NOMO-1 treated with DMSO at 0.1 percent for 48 hours (cell line): ENCODE results near the gene GCGR.
"Not testable (repeated sequence)": the region's sequence is repeated elsewhere in the genome, so short reads cannot be mapped to it uniquely, and the experiment has no call there.

ENCODE experiments used
- DNase-seq: peaks from one replicate; lab custom pipeline; 2025; ENCODE audit not compliant: unreplicated experiment; lab: John Stamatoyannopoulos, UW

GCGR gene

DNA sequence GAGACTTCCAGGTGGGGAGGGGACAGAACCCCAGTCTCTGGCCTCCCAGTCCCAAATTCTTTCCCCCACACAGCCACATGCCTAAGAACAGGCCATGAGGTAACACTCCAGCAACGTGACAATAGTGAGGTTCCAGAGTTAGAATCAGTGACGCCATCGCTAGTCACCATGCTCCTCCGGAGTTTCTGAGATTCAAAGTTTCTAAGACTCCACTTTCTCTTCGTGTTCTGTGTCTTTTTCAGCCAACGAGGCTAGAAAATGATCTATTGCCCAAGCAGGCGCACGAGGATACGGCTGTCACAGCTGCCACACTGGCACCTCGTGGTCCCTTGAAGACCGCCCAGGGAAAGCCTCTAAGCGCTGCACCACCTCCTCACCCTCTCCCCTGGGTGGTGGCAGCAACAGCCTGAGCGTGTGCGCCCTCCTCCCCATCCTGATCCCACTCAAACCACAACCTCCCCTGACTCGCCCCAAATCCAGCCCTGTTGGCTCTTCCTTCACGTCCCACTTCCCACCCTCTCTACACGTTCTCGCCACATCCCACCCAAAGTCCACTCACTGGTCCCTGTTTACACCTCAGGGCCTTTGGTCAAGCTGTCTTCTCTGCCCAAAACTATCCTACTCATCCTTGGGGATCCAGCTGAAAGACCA, 28.1 kb downstream of the GCGR start:
- peak; percentile 62 for DNase-seq

DNA sequence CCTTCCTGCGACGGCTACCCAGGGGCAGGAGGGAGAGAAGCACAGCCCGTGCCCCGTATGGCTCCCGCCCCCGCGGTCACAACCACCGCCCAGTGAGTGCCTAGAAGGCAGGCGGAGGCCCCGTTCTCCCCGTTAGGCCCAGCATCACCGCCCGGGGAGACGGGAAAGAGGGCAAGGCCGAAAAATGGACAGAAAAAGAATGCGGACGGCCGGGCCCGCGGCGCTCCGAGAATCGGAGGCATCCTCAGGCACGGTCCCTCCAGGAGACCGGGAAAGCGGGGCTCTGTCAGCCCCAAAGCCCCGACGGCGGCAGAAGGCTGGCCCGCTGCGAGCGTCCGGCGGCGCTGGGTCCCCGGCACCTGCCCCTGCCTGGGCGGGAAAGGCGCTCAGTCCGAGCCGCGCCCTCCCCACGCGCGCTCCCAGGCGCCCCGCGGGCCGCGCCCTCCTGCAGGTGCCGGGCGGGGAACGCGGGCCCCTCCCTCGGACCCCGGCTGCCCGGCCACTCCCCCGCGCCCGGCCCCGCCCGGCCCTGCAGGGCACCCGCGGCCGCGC, 28.7 kb downstream of the GCGR start:
- DNase-seq: no peak

DNA sequence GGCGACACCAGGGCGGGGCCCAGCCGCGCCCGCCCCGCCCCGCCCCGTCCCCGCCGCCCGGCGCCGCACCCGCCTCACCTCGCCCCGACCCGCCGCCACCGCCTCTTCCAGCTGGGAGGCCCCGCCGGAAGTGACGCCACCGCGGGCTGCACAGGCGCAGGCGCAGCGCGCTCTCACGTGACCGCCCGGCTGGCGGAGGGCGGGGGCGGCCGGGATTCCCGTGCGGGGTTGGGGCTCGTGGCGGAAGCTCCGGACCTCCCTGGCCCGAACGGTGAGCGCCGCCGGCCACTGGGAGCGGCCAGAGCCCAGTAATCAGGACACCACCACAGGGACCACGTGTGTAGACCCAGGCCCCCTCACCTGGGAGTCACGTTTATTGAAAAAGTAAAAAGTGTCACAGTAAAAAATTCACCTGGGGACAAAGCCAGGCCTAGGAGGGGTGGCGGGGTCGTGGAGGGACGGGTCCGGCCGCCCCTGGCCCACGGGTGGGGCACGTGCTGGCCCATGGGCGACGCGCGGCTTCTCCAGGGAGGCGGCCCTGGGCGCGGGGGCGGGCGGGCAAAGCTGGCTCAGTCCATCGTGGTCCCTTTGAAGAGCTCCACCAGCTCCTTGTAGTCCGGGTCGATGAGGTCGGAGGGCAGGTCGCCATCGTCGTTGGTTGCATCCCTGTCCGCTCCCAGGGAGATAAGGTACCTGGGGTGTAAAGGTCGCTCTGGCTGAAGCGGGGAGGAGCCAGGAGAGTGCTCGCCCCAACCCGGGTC, 29.4 kb downstream of the GCGR start, which contains the start of gene MCRIP1:
MCRIP1 (minus strand) TSS at position 132 of the 761 bp plus-strand sequence. CDS start 8,785 bp downstream, outside the sequence.
- DNase-seq: peak; percentile 90

DNA sequence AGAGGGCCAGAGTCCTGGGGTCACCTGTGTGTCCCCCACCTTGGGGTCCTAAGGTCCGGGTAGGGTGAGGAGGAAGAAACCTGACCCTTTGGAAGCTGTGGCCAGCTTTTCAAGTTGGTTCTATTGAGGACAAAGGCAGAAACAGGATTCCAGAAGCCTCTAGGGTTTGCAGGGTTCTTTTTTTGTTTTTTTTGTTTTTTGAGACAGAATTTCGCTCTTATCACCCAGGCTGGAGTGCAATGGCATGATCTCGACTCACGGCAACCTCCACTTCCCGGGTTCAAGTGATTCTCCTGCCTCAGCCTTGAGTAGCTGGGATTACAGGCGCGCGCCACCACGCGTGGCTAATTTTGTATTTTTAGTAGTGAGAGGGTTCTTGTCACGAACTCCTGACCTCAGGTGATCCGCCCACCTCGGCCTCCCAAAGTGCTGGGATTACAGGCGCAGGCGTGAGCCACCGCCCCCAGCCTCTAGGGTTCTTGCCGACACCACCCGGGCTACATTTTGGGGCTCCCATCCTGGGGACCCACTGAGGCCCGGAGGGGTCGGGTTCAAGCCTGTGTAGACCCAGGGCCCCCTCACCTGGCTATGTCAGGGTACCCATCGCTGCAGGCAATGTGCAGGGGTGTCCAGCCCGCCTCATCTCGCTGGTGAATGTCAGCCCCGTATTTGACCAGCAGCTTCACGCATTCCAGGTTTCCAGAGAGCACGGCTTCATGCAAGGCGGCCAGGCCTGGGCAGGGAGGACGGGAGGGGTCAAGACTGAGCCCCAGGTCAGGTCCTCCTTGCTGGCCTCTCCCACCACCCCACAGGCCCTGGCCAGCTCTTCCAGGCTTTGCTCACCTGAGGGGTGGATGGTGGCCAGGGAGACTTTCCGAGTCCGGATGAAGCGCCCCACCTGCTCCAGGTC, 30.2 kb downstream of the GCGR start:
- DNase-seq: no peak

DNA sequence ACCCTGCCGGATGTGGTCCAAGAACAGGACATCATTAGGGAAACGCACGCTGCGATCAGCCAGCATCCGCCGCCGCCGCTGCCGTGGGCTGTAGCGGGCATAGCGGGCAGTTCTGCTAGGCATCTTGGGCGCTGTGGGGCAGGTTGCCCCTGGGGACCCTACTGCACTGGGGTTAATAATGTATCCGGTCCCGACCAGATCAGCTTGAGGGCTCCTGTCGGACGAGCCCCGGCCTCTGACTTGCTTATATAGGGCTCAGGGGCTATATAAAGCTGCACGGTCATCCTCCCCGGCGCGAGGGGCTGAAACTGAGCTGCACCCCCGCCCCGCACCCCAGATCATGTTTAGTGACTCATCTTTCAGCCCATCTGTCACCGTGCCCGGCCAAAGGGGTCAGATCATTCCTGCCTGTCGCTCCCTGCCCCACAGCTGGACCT, 30.9 kb downstream of the GCGR start, which contains the start of gene PPP1R27:
PPP1R27 (minus strand) TSS at position 220 of the 437 bp plus-strand sequence; CDS start at position 123, 97 bp downstream.
- no peak for DNase-seq

DNA sequence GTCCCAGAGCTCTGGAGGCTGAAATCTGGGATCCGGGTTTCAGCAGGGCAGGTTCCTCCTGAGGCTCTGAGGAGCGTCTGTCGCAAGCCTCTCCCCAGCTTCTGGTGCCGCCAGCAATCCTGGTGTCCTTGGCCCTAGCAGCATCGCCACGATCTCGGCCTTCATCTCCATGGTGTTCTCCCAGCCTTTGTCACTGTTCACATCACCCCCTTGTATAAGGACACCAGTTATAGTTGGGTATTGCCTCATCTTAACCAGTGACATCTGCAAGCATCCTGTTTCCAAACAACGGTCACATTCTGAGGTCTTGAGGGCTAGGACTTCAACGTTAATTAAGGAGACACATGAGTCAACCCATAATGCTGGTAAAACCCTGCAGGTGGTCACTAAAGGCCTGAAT, 33.7 kb downstream of the GCGR start:
- DNase-seq: peak; percentile 99

DNA sequence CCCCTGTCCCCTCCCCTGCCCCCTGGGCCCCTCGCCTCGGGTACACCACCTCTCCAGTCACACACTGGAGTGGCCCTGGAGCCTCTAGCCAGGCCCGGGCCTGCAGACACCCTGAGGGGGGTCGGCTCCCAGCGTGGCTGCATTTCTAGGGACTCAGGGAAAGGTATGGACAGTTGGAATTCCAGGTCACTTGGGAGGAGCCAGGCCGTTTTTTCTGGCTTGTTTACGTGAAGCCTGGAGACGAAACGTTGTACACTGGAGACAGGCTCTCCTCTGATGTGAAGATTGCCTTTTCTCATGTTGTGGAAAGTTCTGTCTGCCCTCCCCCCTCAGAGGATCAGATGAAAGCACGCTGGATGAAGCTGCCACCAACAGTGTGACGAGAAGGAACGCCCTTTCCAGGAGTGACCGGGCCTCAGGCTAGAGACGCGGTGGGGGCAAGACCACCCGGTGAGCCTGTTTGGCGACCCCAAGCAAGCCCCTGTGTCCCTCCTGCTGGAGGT, 34.9 kb downstream of the GCGR start:
- no peak for DNase-seq

DNA sequence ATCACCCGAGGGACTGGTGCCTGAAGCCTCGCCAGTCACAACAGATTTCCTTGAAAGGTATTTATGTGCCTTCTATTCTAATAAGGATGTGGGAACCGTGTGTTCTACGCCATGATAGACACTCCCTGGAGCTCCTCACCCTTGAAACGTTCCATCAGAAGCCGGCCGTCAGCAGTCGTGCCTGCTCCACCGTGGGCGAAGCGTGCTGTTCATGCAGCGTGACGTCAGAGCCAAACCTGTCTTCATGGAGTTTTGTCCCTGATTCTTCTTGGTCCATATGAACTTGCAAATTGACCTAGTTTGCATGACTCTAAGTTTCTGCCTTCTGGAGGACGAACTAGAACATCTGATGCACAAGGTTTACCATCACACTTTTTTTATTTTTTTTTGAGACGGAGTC, 35.4 kb downstream of the GCGR start:
- DNase-seq: no peak

DNA sequence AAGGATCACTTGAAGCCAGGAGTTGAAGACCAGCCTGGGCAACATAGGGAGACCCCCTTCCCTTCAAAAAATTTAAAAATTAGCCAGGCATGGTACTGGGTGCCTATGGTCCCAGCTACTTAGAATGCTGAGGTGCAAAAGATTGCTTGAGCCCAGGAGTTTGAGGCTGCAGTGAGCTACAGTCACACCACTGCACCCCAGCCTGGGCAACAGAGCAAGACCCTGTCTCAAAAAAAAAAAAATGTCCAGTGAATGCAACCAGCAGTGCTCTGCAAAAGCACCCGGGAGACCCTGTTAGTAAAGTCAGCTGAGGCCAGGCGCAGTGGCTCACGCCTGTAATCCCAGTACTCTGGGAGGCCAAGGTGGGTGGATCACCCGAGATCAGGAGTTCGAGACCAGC, 36.1 kb downstream of the GCGR start:
- not testable (repeated sequence) for DNase-seq

DNA sequence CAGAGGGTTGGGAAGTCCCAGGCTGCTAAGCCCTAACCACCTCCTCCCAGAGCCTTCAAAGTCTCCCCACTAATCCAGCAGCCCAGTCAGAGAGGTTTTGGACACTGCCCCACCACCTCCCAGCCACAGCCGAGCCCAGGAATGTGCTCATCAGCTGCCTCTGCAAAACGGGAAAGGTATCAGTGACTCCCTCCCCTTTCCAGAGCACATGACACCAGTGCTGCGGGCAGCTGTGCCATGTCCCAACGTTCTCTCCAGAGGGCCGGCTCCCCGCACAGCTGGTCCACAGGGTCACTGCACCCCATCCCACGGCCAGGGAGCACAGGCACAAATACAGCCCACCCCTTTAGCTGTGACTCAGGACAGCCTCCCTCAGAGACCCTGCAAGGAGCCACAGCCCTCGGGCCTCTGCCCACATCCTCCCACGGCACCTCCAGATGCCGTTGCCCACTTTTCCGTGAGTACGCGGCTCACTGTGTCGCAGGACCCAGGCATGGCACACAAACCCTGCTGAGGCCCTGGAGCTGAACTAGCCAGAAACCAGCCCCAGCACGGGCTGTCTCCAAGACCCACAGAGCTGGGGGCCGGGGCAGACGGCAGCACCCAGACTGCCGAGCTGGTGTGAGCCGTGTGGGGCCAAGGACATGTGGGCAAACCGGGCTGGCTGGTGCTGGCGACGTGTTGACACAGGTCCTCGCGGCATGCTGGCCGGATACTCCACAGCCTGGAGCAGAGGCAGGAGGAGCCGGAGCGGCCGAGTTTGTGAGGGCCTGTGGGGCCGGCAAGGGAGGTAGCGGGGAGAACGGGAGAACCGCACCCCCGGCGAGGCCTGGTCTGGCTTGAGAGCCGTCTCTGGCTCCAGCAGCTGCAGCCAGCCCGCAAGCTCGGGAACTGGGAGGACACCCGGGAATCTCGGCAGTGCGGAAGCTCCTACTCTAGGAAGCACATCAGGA, 37.2 kb downstream of the GCGR start:
- no peak for DNase-seq

DNA sequence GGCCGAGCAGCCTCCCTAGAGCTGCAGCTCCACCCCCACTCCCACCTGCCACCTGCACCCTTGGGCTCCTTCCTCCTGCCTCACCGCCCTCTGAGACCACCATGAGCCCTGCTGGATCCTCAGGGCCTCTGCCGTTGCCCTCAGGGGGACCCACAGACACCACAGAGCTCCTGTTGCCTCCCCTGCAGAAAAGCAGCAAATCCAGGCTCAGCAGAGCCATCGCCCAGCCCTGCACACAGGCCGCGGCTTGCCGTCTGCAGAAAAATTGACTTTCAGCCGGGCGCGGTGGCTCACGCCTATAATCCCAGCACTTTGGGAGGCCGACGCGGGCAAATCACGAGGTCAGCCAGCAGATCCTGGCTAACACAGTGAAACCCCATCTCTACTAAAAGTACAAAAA, 37.9 kb downstream of the GCGR start:
- no peak for DNase-seq

DNA sequence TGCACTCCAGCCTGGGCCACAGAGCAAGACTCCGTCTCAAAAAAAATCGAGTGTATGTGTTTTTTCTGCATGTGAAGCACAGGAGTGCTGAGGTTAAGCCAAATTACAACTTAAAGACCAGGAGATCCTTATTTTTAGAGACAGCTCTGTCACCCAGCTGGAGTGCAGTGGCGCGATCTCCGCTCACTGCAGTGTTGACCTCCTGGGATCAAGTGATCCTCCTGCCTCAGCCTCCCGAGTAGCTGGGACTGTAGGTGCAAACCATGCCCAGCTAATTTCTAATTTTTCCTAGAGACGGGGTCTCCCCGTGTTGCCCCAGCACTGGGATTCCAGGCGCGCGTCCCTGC, 38.4 kb downstream of the GCGR start:
- no peak for DNase-seq

DNA sequence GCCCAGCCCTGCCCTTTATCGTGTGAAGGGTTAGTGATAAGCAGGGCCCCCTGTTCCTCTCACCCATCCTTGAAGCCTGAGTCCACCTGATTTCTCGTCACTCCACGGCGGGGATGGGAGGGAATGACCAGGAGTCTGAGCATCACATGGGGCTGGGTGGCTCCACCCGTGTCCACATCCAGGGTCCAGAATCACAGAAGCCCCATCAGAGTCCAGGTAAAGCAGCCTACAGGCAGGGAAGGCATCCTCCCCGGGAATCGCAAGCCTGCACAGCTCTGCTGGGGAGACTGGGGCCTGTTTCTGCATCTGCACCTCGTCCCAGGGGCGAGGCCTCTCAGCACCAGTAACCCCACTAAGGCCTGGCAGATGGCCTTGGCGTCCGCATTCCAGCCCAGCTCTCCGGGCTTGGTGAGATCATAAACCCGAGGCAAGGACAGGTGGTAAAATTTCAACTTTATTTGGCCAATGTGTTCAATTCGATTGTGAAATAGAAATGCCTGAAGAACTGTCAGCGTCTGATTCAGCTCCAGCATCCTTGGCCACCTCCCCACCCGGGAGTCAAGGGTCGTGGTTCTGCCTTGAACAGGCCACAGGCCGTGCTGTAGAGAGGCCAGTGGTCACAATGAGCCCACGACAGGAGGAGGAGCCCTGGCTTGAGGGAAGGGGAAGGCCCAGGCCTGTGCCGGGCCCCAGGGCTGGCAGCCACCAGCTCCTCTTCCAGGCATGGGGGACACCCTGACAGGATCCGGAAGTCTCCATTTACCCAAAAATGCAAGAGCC, 39.0 kb downstream of the GCGR start:
- DNase-seq: no peak

DNA sequence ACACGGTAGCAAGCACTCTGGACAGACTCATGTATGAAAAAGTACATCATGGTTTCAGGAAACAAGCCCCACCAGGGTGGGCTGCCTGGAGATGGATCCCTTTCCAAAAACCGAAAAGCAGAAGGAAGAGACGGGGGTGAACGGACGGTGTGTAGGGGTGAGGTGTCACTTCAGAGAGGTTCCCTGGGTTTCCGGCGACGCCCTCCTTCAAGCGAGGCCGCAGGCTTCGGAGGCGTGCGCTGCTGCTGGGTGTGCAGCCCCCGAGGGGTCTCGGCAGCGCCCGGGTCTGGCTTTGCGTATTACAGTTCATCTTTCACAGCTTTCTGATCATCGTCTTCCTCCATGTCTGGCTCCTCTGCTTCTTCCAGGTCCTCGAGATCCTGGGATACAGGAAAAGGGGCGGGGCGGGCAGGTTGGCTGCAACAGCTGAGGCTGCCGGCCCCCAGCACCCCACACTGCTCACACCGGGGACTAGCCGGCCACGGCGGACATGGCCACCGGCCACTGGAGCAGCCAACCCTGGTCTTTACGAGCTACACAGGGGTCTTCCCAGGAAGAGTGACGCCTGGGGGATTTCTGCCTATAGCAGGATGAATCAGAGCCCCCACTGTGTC, 39.9 kb downstream of the GCGR start:
- DNase-seq: no peak

DNA sequence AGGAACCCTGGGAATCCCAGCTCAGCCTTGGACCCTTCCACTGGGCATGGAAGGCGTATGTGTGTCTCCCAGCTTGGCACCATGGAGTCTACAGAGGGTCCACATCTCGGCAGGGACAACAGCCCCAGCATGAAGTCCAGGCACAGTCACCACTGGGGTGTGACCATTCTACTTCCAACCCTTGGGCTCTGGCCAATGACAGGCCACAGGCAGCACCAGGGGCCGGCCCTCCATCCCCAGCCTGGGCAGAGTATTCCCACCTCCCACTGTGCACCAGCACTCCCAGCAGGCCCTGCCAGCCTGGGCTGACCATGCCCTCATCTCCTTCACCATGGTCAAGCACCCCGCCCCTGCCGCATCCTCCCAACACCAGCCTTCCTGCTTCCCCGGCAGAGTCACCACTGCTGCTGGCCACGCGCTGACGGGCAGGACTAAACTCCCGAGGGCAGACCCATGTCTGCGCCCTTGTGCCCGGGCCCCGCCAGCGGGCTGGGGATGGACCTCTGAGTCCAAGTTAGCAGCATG, 40.4 kb downstream of the GCGR start:
- DNase-seq: no peak

DNA sequence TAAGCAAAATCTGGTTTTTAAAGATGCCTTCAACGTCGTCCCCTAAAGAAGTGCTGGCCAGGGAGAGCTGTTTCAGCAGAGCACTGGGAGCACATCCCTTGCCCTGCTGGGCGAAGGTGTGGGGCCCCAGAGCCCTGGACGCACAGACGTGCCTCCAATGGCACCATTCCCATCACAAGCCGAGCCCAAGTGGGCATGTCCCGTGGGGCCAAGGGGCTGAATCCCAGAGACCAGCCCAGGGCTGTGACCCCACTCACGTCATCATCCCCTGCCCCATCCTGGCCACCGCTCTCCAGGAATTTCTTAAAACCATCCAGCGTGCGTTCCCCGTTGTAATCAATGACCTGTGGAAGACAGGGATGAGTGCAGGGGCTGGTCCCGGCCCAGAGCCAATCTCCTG, 40.9 kb downstream of the GCGR start:
- DNase-seq: no peak

DNA sequence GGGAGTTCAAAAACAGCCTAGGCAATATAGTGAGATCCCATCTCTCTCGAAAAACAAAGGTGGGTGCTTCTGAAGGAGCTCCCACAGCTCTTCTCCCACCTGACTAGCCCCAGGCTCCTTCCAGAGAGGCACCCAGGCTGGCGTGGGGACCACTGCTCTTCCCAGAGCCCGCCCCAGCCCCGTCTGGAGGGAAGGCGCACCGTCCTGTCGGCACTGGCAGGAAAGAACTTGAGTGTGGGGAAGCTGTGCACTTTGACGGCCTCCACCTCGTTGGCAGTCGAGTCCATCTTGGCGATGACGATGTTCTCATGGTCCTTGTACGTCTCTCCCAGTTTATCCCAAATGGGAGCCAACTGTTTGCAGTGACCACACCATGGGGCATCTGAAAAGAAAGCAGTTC, 41.4 kb downstream of the GCGR start:
- no peak for DNase-seq
